GM20000 (cell line): ENCODE results near the gene CLNK.
A peak's percentile ranks its signal among the peaks of the same experiment; 100 is the strongest.

Experiments used
- DNase-seq: peaks from one replicate; pipeline ENCODE4 v3.0.0; 2012; ENCODE audit warnings: low spot score
- TF ChIP-seq, protein P1 (sequence below): IDR thresholded peaks from 2 replicates; pipeline ENCODE4 v1.5.1; 2012; ENCODE audit warnings: mild to moderate bottlenecking, control low read depth; ENCODE audit errors: extremely low read depth, missing control alignments

CLNK gene

DNA sequence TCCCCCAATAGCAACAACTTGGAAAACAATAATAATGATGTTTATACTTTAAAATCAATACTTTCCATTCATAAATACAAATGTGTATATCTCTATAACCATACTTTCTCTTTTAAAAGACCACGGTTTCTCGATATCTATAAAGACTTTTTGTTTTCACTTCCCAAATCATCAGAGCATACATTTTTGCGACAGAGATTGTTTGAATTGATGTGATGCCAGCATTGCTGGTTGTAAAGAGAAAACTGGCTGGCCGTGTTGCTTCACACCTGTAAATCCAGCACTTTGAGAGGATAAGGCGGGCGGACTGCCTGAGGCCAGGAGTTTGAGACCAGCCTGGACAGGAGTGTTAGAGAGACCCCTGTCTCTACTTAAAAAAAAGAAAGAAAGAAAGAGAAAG is 149.7 kb downstream of the CLNK start:
- DNase-seq: peak; percentile 40
- TF ChIP-seq, protein P1, sequence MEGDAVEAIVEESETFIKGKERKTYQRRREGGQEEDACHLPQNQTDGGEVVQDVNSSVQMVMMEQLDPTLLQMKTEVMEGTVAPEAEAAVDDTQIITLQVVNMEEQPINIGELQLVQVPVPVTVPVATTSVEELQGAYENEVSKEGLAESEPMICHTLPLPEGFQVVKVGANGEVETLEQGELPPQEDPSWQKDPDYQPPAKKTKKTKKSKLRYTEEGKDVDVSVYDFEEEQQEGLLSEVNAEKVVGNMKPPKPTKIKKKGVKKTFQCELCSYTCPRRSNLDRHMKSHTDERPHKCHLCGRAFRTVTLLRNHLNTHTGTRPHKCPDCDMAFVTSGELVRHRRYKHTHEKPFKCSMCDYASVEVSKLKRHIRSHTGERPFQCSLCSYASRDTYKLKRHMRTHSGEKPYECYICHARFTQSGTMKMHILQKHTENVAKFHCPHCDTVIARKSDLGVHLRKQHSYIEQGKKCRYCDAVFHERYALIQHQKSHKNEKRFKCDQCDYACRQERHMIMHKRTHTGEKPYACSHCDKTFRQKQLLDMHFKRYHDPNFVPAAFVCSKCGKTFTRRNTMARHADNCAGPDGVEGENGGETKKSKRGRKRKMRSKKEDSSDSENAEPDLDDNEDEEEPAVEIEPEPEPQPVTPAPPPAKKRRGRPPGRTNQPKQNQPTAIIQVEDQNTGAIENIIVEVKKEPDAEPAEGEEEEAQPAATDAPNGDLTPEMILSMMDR: no peak

DNA sequence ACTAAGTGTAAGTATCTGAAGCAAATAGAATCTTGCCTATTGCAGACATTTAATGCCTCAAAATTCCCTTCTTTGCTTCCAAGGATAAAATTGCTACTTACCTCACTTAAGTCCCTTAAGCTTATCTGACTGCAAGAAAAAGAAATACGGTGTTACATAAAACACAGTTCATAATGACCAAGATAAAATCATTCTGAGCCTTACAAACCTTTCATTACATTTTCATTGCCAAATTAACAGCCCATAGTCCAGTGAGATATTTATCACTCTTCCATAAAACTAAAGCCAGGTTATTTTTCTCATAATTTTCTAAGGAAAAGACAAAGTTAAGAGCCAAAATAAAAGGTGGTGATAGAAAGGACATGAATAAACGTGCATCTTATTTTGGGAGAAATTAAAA is 152.4 kb downstream of the CLNK start:
- TF ChIP-seq, protein P1: no peak
- DNase-seq: no peak

DNA sequence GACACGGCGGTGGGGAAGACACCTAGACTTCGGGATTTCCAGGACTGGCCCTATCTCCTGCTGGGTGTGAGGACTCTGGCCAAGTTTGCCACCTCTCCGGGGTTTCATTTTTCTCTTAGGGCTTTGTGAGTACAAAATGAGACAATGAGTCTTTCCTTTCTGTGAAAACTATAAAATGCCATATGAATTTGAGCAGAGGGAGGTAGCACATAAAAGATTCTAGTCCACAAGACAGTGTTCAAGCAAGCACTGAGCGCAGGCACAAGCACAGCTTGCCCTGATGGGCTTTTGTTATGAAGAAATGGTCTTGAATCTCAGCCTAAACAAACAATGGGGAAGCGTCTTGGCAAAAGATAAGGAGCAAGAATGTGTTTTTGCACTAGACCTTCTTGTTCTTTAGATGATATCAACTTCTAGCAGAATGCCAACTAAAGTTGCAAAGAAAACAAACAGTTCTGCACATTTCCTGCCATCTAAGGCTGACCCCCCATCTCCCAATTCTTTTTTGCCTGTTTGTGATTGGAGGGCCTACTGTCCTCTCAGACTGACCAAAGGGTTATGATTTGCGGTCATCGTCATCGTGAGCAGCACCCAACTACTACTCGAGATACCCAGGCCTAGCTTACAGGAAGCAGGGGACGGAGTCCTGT is 154.3 kb downstream of the CLNK start:
- TF ChIP-seq, protein P1: no peak
- DNase-seq: no peak

DNA sequence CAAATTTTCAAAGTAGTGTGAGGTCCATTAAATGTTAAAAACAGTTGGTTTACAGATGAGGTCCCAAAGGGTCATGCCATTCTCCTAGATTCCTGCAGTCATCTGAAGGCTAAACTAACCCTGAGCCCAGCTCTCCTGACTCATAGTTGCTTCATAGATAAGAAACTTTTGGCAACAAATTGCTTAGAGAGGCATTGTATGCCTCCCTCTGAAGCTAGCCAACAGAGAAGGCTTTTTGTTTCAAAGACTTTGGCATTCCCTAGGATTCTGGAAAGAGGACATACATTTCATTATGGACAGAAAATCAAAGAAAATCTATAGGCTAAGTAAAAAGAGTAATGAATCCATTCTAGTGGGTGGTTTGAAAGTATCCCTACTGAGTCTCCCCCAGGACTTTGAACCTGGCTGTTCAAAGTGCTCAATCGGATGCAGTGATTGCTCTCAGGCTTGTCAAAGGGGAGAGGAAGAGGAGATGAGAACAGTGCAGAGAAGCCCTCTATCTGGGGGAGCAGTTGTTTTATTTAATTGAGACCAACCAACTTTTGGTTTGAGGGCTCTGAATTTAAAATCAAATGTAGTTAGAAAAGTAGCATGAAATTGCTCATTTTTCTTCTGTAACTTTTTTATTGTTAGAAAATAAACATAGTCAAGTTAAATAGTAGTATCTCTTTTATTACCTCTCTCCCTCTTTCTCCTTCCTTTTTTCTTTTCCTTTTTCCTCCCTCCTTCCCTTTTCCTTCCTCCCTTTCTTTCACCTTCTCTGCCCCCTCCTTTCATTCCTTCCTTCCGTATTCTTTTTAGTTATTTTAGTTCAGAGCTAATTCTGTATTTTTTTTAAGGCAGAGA is 155.1 kb downstream of the CLNK start:
- DNase-seq: no peak

DNA sequence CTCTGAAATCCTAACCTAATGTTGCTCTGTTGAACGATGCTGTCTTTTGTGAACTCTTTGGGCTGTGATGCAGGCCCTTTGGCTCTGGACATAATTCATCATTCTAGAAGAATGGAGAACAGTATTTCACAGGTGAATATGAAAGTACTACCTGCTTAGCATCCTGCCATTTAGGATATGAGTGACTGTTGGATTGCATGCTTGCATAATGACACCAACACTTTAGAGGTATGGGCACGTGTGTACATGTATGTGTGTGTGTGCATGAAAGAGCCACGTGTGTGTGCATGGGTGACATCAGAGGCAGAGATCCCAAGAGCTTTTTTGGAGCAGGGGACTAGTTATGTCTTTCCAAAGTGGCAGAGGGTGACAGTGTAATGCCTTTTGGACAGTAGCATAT is 157.1 kb downstream of the CLNK start:
- TF ChIP-seq, protein P1: no peak
- DNase-seq: no peak

More for the DNA sequence above, 155.1 kb downstream of the CLNK start:
- TF ChIP-seq, protein P1: no peak

DNA sequence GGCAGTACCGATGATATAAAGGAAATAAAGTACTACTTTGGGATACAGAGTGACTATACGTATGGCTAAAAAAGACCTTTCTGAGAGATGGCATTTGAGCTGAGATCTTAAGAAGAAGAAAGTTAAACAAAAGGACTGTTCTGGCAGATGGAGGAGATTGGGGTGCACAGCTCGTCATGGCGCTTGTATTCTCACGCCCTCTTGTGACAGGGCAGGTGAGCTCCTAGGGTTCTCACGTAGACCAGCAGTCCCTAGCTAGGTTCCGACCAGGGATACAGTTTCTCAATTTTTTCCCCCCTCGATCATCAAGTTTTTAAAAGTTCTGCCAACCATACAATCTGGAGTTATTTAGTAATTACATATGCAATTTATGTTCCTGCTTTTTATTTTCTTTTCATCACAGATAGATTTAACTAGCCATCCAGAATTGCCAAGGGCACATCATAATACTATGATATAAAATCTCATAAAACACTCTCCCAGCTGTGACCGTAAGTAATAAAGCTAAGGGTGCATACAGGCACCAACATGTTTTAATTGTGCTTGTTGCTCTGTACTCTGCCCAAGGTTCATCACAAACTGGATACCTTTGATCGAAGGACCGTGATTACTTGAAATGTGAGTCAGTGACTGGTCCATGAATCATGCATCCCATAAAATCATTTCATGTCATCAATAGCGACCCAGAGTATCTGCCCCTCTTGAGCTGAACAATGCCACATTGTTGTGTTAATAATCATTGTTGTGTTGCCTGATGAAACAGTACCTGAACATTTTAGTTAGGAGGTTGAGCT is 157.9 kb downstream of the CLNK start:
- TF ChIP-seq, protein P1: no peak
- no peak for DNase-seq

DNA sequence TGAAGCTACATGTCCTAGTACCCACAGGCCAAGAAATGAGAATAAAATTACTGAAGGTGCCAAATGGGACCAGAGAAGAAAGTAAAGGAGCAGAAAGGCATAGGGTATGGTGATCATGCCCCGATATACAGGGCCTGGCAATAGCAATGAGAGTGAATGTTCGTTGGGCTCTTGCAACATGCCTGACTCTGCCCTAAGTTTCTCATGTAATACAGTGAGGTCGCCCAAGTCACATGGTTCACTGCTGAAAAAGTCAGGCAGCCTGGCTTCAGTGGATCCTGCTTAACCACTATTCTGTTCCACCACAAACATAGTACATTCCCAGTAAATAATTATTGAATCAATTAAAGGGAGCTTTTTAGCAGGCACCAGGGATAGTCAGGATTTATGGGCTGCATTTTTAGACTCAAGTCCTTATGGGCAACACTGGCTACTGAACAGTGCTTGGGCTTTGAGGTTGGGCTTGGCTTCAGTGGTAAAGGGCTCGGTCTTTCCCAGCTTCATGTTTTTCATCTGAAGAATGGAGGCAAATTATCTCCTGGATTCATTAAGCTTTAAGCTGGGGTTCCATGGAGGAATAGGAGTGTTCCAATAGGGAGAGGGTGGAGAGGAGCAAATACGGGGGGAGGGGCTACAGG is 160.3 kb downstream of the CLNK start:
- TF ChIP-seq, protein P1: no peak
- DNase-seq: no peak
